OCI-LY3 (cell line): ENCODE results near the gene TNNI3K.

Source experiments
- CTCF ChIP-seq: fragments of 200-600, 300-600 bp; sonication (generic); IDR thresholded peaks from 2 replicates; pipeline ENCODE4 v1.5.1; 2014; ENCODE audit warnings: antibody characterized with exemption, low read length, low read depth
- EZH2phosphoT487 ChIP-seq: fragments of 200-600 bp; shearing (Covaris generic); IDR thresholded peaks from 2 replicates; pipeline ENCODE4 v1.6.1; 2018; ENCODE audit warnings: antibody characterized with exemption, mixed run types, low read depth

- TF ChIP-seq CTCF = no peak
- no peak for TF ChIP-seq EZH2phosphoT487
Observed at GRCh38 chr1:74205266-74205665, 29.9 kb upstream of the TNNI3K start.
